WTC11 (cell line): ENCODE measurements around the gene ELAPOR1. TPM values are rescaled to one million over a fixed set of nuclear protein-coding genes. Genes with fewer than 3 reads are reported as not detected.

Experiments used
- SP1 ChIP-seq: sonication (generic); formaldehyde crosslinking; conservative IDR thresholded peaks from 2 replicates; pipeline ENCODE4 v1.8.1; 2022; ENCODE audit warnings: missing genetic modification reagents
- total RNA-seq: library from RNA; stranded (reverse); gene quantifications from 3 replicates; pipeline ENCODE4 v1.2.3, GENCODE V29; 2021
- TF ChIP-seq, protein P1 (sequence below): fragments of 250-450 bp; sonication (Bioruptor Pico); IDR thresholded peaks from 2 replicates; pipeline ENCODE4 v1.9.0; 2021; ENCODE audit warnings: mild to moderate bottlenecking
- TF ChIP-seq, protein P2 (sequence below): sonication (generic); formaldehyde crosslinking; IDR thresholded peaks from 2 replicates; pipeline ENCODE4 v1.8.1; 2022; ENCODE audit warnings: low read depth, mild to moderate bottlenecking, moderate library complexity, missing genetic modification reagents, borderline replicate concordance
- TF ChIP-seq, protein P3 (sequence below): sonication (generic); formaldehyde crosslinking; IDR thresholded peaks from 2 replicates; pipeline ENCODE4 v1.8.0; 2023; ENCODE audit warnings: missing genetic modification reagents

ELAPOR1 gene
- total RNA-seq, 1 experiment from 2014 or later, result 1.1 TPM

DNA sequence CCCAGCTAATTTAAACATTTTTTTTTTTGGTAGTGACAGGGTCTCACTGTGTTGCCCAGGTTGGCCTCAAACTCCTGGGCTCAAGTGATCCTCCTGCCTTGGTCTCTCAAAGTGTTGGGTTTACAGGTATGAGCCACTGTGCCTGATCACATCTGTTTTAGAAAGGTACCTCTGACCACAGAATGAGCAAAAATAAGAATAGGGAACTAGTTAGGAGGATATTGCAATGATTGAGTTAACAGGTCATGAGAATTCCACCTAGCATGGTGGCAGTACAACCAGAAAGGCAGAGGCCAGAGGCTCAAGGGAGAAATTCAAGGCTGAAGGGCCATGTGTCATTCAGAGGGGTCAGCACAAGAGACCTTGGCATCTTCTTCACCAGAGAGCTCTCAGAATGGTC, 49.6 kb downstream of the ELAPOR1 start (continued):
- TF ChIP-seq, protein P1, sequence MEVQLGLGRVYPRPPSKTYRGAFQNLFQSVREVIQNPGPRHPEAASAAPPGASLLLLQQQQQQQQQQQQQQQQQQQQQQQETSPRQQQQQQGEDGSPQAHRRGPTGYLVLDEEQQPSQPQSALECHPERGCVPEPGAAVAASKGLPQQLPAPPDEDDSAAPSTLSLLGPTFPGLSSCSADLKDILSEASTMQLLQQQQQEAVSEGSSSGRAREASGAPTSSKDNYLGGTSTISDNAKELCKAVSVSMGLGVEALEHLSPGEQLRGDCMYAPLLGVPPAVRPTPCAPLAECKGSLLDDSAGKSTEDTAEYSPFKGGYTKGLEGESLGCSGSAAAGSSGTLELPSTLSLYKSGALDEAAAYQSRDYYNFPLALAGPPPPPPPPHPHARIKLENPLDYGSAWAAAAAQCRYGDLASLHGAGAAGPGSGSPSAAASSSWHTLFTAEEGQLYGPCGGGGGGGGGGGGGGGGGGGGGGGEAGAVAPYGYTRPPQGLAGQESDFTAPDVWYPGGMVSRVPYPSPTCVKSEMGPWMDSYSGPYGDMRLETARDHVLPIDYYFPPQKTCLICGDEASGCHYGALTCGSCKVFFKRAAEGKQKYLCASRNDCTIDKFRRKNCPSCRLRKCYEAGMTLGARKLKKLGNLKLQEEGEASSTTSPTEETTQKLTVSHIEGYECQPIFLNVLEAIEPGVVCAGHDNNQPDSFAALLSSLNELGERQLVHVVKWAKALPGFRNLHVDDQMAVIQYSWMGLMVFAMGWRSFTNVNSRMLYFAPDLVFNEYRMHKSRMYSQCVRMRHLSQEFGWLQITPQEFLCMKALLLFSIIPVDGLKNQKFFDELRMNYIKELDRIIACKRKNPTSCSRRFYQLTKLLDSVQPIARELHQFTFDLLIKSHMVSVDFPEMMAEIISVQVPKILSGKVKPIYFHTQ (CRISPR knock-in tag), result no peak
- TF ChIP-seq, protein P2, sequence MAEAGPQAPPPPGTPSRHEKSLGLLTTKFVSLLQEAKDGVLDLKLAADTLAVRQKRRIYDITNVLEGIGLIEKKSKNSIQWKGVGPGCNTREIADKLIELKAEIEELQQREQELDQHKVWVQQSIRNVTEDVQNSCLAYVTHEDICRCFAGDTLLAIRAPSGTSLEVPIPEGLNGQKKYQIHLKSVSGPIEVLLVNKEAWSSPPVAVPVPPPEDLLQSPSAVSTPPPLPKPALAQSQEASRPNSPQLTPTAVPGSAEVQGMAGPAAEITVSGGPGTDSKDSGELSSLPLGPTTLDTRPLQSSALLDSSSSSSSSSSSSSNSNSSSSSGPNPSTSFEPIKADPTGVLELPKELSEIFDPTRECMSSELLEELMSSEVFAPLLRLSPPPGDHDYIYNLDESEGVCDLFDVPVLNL (CRISPR knock-in tag), result no peak
- TF ChIP-seq, protein P3, sequence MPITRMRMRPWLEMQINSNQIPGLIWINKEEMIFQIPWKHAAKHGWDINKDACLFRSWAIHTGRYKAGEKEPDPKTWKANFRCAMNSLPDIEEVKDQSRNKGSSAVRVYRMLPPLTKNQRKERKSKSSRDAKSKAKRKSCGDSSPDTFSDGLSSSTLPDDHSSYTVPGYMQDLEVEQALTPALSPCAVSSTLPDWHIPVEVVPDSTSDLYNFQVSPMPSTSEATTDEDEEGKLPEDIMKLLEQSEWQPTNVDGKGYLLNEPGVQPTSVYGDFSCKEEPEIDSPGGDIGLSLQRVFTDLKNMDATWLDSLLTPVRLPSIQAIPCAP, result no peak
- no peak for TF ChIP-seq SP1 (CRISPR knock-in tag)

Other genes starting within 250 kb of the ELAPOR1 start
- 18.4 to 23.7 TPM (median 22.6 TPM) in 3 replicates for gene GPSM2, start 237.1 kb upstream of the ELAPOR1 start, total RNA-seq
- 25.1 to 27.4 TPM (median 25.7 TPM) in 3 replicates for gene CLCC1, start 150.6 kb upstream of the ELAPOR1 start, total RNA-seq
- 6.9 to 8.0 TPM (median 7.0 TPM) in 3 replicates for gene WDR47, start 72.0 kb upstream of the ELAPOR1 start, total RNA-seq
- gene TAF13, start 38.1 kb upstream of the ELAPOR1 start, total RNA-seq, result 35.2 to 43.0 TPM (median 37.3 TPM) in 3 replicates
- gene TMEM167B, start 23.4 kb upstream of the ELAPOR1 start, total RNA-seq, result 15.6 to 18.7 TPM (median 16.0 TPM) in 3 replicates
- 126 to 149 TPM (median 129 TPM) in 3 replicates for gene SARS1, start 99.8 kb downstream of the ELAPOR1 start, total RNA-seq
- gene CELSR2, start 135.4 kb downstream of the ELAPOR1 start, total RNA-seq, result 26.8 to 31.3 TPM (median 28.2 TPM) in 3 replicates
- gene PSRC1, start 169.0 kb downstream of the ELAPOR1 start, total RNA-seq, result 56.9 to 68.4 TPM (median 64.1 TPM) in 3 replicates
- 0.23 to 1.2 TPM (median 0.94 TPM) in 3 replicates for gene MYBPHL, start 192.9 kb downstream of the ELAPOR1 start, total RNA-seq